KMS-11 (cell line): ENCODE measurements around the gene CPPED1.

Experiments
- H2AFZ ChIP-seq: fragments of 200-600 bp; sonication (generic); 2 replicates; pipeline ENCODE4 v1.6.1; 2016; ENCODE audit warnings: antibody characterized with exemption, mixed run types, low read depth
- H3K27ac ChIP-seq: fragments of 200-600 bp; sonication (generic); 2 replicates; pipeline ENCODE4 v1.6.1; 2016; ENCODE audit warnings: mild to moderate bottlenecking, mixed run types
- H3K27me3 ChIP-seq: fragments of 200-600 bp; sonication (generic); 2 replicates; pipeline ENCODE4 v1.6.1; 2017; ENCODE audit warnings: mild to moderate bottlenecking, low read depth, mixed run types, moderate library complexity; ENCODE audit not compliant: insufficient read depth
- H3K36me3 ChIP-seq: fragments of 200-600 bp; sonication (generic); 2 replicates; pipeline ENCODE4 v1.6.1; 2017; ENCODE audit warnings: mild to moderate bottlenecking, mixed run types; ENCODE audit not compliant: insufficient read depth
- H3K4me1 ChIP-seq: fragments of 200-600 bp; sonication (generic); 2 replicates; pipeline ENCODE4 v1.6.1; 2016; ENCODE audit warnings: mild to moderate bottlenecking, low read depth, mixed run types; ENCODE audit not compliant: poor library complexity, severe bottlenecking
- H3K4me2 ChIP-seq: fragments of 200-600 bp; sonication (generic); 2 replicates; pipeline ENCODE4 v1.7.0; 2016; ENCODE audit warnings: mild to moderate bottlenecking, mixed run types
- H3K4me3 ChIP-seq: fragments of 200-600 bp; sonication (generic); IDR thresholded peaks from 2 replicates; pipeline ENCODE4 v1.6.1; 2017; ENCODE audit warnings: low read depth, low read length, mixed read lengths; ENCODE audit not compliant: insufficient read depth
- H3K79me2 ChIP-seq: fragments of 200-600 bp; sonication (generic); 2 replicates; pipeline ENCODE4 v1.6.1; 2016; ENCODE audit warnings: low read depth, mixed run types; ENCODE audit not compliant: insufficient read depth
- H3K9ac ChIP-seq: fragments of 200-600 bp; sonication (generic); 2 replicates; pipeline ENCODE4 v1.6.1; 2016; ENCODE audit warnings: mild to moderate bottlenecking, mixed run types
- H4K20me1 ChIP-seq: fragments of 200-600 bp; sonication (generic); 2 replicates; pipeline ENCODE4 v1.6.1; 2016; ENCODE audit warnings: mild to moderate bottlenecking, mixed run types; ENCODE audit not compliant: insufficient read depth
- TF ChIP-seq, protein P1 (sequence below): fragments of 200-600 bp; sonication (generic); conservative IDR thresholded peaks from 2 replicates; pipeline ENCODE4 v1.6.1; 2017; ENCODE audit warnings: low read depth, mild to moderate bottlenecking, antibody characterized with exemption, low read length, moderate library complexity, mixed read lengths

The CPPED1 gene

GRCh38 chr16:12758031-12758669 lies 45.5 kb downstream of the CPPED1 start:
- Histone ChIP-seq H4K20me1 (no peaks in the 10 kb centered on the region), H2AFZ (no peak overlapping the region), H3K79me2 (no peaks in the 10 kb centered on the region), H3K9ac (no peak overlapping the region), H3K4me3 (no peak overlapping the region), H3K27ac (no peak overlapping the region), H3K36me3 (no peaks in the 10 kb centered on the region), H3K4me1 (no peaks in the 10 kb centered on the region), H3K4me2 (no peak overlapping the region), H3K27me3 (no peaks in the 10 kb centered on the region)
- TF ChIP-seq, protein P1, sequence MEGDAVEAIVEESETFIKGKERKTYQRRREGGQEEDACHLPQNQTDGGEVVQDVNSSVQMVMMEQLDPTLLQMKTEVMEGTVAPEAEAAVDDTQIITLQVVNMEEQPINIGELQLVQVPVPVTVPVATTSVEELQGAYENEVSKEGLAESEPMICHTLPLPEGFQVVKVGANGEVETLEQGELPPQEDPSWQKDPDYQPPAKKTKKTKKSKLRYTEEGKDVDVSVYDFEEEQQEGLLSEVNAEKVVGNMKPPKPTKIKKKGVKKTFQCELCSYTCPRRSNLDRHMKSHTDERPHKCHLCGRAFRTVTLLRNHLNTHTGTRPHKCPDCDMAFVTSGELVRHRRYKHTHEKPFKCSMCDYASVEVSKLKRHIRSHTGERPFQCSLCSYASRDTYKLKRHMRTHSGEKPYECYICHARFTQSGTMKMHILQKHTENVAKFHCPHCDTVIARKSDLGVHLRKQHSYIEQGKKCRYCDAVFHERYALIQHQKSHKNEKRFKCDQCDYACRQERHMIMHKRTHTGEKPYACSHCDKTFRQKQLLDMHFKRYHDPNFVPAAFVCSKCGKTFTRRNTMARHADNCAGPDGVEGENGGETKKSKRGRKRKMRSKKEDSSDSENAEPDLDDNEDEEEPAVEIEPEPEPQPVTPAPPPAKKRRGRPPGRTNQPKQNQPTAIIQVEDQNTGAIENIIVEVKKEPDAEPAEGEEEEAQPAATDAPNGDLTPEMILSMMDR = no peak

- no peak overlapping the region for H3K4me2 ChIP-seq
- H2AFZ ChIP-seq = no peak overlapping the region
- no peaks in the 10 kb centered on the region for H3K27me3 ChIP-seq
- H3K9ac ChIP-seq = no peak overlapping the region
- H3K27ac ChIP-seq = no peak overlapping the region
- H3K4me3 ChIP-seq = no peak overlapping the region
- no peaks in the 10 kb centered on the region for H3K79me2 ChIP-seq
- no peaks in the 10 kb centered on the region for H3K36me3 ChIP-seq
- TF ChIP-seq, protein P1 = no peak
- no peaks in the 10 kb centered on the region for H3K4me1 ChIP-seq
- H4K20me1 ChIP-seq = no peaks in the 10 kb centered on the region
Measured at GRCh38 chr16:12757546-12757945, 46.1 kb downstream of the CPPED1 start.

GRCh38 chr16:12754824-12755543 lies 48.7 kb downstream of the CPPED1 start:
- H2AFZ ChIP-seq = no peak overlapping the region
- H3K79me2 ChIP-seq = no peaks in the 10 kb centered on the region
- H3K9ac ChIP-seq = no peak overlapping the region
- H3K27me3 ChIP-seq = no peaks in the 10 kb centered on the region
- H3K4me2 ChIP-seq = no peak overlapping the region
- peaks cover 9% of the 10 kb centered on the region for H3K4me1 ChIP-seq
- H4K20me1 ChIP-seq = no peaks in the 10 kb centered on the region
- no peak overlapping the region for H3K4me3 ChIP-seq
- H3K27ac ChIP-seq = no peak overlapping the region
- TF ChIP-seq, protein P1 = no peak
- H3K36me3 ChIP-seq = no peaks in the 10 kb centered on the region

DNA sequence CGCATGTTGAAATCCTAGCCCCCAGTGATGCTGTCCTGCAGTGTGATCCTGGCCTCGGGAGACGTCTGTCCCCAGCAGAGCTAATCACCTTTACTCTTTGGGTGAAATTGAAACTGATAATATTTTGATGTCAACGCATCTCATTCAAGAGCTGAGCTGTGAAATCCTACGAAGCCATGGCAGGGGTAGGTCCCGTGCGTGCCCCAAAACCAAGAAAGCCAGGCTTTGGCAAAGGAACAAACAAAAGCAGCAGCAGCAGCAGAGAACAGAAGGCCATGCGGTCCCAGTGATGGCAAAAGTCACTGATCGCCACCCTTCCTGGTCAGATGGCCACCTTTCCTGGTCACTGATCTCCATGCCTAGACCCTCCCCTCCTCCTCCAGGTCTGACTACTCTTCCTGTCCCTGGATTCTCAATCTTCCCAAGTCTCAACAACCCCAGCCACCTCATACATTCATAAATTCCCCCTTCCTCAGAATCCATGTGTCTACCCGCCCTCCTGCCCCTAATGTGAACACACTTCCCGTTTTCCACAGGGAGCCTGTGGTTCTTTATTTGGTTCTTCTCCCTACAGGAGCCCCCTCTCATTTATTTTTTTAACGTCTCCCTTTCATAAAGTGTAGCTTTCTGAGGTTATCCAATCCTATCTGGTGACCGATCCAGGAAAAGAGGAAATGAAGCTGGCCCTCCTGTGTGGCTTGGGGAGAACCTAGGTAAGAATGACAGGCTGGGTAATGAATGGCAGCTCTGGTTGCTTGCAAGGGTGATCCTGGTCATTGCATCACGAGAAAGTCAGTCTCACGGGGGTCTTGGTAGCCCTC lies 50.3 kb downstream of the CPPED1 start:
- Histone ChIP-seq H3K4me1 (peaks cover 11% of the 10 kb centered on the region), H3K27ac (no peak overlapping the region), H3K4me3 (no peak overlapping the region), H3K79me2 (no peaks in the 10 kb centered on the region), H3K27me3 (no peaks in the 10 kb centered on the region), H3K9ac (no peak overlapping the region), H4K20me1 (no peaks in the 10 kb centered on the region), H3K36me3 (no peaks in the 10 kb centered on the region), H2AFZ (no peak overlapping the region), H3K4me2 (no peak overlapping the region)
- TF ChIP-seq, protein P1 = no peak
